ENCODE results near the gene HSPB1.

DNA sequence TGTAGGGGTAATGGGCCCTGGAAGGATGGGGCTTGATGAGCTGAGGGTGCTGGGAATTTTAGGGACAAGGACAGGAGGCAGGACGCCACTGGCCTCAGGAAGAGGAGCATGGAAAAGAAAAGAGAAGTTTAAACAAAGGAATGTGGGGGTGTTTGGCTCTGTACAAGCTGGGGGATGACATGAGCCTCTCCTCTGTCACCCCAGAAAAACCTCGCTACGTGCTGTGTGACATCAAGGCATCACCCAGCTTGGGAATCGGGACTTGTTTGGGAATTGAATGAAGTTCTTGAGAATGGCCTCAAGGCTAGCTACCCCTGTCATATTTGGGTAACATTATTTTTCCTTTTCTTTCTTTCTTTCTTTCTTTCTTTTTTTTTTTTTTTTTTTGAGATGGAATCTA, 47.7 kb upstream of the HSPB1 start:
- TF ChIP-seq POLR2AphosphoS5 (IDR thresholded peaks at IDR 0.05; ENCODE audit: low read depth, low read length) (no peak), POLR2A (IDR thresholded peaks at IDR 0.05; ENCODE audit: low read depth, low read length) (no peak), TAF1 (IDR thresholded peaks at IDR 0.05; ENCODE audit: low read depth, low read length) (no peak), PAX5 (IDR thresholded peaks at IDR 0.05; ENCODE audit: insufficient read depth, low read length, severe bottlenecking) (no peak), SPI1 (IDR thresholded peaks at IDR 0.05; ENCODE audit: low read depth, low read length) (no peak)

All from GM12891 (cell line).